ENCODE data around the gene TMEM59. TPM values are rescaled to one million over a fixed set of nuclear protein-coding genes. Genes with fewer than 3 reads are reported as not detected.

TMEM59 gene
- total RNA-seq, 1 donor from 2014 or later: 366 TPM

GRCh38 chr1:53984726-53985125 lies 68.3 kb downstream of the TMEM59 start:
- DNase-seq (ENCODE audit: low spot score): no peak

GRCh38 chr1:53982763-53983104 lies 70.3 kb downstream of the TMEM59 start:
- DNase-seq (ENCODE audit: low spot score): no peak

GRCh38 chr1:53982034-53982762 lies 70.8 kb downstream of the TMEM59 start:
- no peak for DNase-seq (ENCODE audit: low spot score)

- DNase-seq (ENCODE audit: low spot score): no peak
Measured at GRCh38 chr1:53981220-53981619, 71.8 kb downstream of the TMEM59 start.

- no peak for DNase-seq (ENCODE audit: low spot score)
Measured at GRCh38 chr1:53979712-53980450, 73.1 kb downstream of the TMEM59 start.

Other genes with a start within 250 kb of the TMEM59 start
- 15.5 TPM for gene NDC1, start 214.9 kb downstream of the TMEM59 start, total RNA-seq
- 30.1 TPM for gene YIPF1, start 163.4 kb downstream of the TMEM59 start, total RNA-seq
- gene DIO1, start 159.0 kb downstream of the TMEM59 start, total RNA-seq: not detected
- gene IFT25, start 107.5 kb downstream of the TMEM59 start, total RNA-seq: 37.3 TPM
- 24.8 TPM for gene LRRC42, start 106.9 kb downstream of the TMEM59 start, total RNA-seq
- not detected for gene LDLRAD1, start 35.0 kb downstream of the TMEM59 start, total RNA-seq
- 6.7 TPM for gene TCEANC2, start 404 bp upstream of the TMEM59 start, total RNA-seq
- 0.83 TPM for gene CDCP2, start 99.8 kb upstream of the TMEM59 start, total RNA-seq
- gene CYB5RL, start 146.8 kb upstream of the TMEM59 start, total RNA-seq: 6.7 TPM
- gene MRPL37, start 147.0 kb upstream of the TMEM59 start, total RNA-seq: 50.9 TPM

Data from ureter (tissue), 1 donor.